ENCODE data around the gene GMPPA. TPM values are rescaled to one million over a fixed set of nuclear protein-coding genes. Genes with fewer than 3 reads are reported as not detected.

The GMPPA gene
- total and polyA plus RNA-seq, 9 of the 15 experiments (the other 6 are each of a cell fraction or from before 2014, with no cell fraction given) = 7.0 to 101 (median 66.7) TPM

DNA sequence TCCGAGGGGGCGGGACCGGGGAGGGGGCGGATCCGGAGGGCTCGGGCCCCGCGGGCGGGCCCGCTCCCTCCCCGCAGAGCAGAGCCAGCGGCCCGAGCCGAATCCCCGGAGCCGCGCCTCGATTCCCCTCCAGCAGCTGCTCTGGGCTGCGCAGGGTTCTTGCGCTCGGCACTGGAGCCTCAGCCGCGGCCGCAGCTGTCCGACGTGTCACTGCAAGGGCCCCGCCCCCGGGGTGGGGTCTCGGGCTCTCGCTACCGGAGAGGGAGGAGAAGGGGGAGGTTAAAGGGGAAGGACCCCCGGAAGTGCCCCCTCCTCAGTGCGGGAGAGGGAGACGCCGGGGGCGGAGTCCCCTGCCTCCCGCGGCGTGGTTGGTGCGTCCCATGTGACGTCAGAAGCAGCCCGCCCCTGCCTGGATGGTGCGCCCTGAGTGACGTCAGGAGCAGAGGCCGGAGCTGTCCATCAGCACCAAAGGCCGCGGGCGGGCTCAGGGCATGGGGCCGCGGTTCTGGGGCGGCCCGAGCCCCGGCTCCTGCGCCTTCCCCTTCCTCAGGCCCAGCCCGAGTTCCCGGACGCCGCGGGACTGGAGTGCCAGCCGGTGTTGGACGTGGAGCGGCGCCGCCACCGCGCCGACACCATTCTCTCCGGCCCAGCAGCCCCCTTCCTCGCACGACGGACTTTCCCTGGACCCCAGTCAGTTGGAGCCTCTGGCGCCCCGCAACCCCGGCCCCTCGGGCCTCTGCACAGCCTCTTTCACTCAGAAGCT lies 45.1 kb downstream of the GMPPA start, which contains the start of the genes CHPF and TMEM198 (continued):
- TF ChIP-seq POLR2B (IDR thresholded peaks at IDR 0.05; ENCODE audit: low read depth, partially characterized antibody) = no peak
- TF ChIP-seq TAF7 (tag; IDR thresholded peaks at IDR 0.05) = no peak
- TF ChIP-seq COPS2 (conservative IDR thresholded peaks at IDR 0.05) = no peak
- peak; percentile 63 for TF ChIP-seq EP400 (IDR thresholded peaks at IDR 0.05)
- TF ChIP-seq TEAD1 (CRISPR knock-in tag; IDR thresholded peaks at IDR 0.05) = no peak
- no peak for TF ChIP-seq KLF1 (tag; IDR thresholded peaks at IDR 0.05)
- no peak for TF ChIP-seq CBX8 (IDR thresholded peaks at IDR 0.05; ENCODE audit: borderline replicate concordance, extremely low read depth, low read depth, low read length, poor library complexity, severe bottlenecking)
- peak; percentile 66; the same call in 1 of the 2 replicates for TF ChIP-seq TOE1 (IDR thresholded peaks at IDR 0.05; ENCODE audit: borderline replicate concordance)
- no peak for TF ChIP-seq TOE1 (CRISPR knock-in tag; IDR thresholded peaks at IDR 0.05; ENCODE audit: borderline replicate concordance, low read depth)
- TF ChIP-seq, protein P1, sequence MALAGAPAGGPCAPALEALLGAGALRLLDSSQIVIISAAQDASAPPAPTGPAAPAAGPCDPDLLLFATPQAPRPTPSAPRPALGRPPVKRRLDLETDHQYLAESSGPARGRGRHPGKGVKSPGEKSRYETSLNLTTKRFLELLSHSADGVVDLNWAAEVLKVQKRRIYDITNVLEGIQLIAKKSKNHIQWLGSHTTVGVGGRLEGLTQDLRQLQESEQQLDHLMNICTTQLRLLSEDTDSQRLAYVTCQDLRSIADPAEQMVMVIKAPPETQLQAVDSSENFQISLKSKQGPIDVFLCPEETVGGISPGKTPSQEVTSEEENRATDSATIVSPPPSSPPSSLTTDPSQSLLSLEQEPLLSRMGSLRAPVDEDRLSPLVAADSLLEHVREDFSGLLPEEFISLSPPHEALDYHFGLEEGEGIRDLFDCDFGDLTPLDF (CRISPR knock-in tag; IDR thresholded peaks at IDR 0.05) = peak; percentile 70; the same call in 1 of the 2 replicates
- no peak for TF ChIP-seq RBM25 (IDR thresholded peaks at IDR 0.05; ENCODE audit: low read depth, low read length, severe bottlenecking)
- no peak for TF ChIP-seq ZNF717 (CRISPR knock-in tag; IDR thresholded peaks at IDR 0.05)
- TF ChIP-seq CXXC5 (CRISPR knock-in tag; IDR thresholded peaks at IDR 0.05) = peak; percentile 80
- no peak for TF ChIP-seq CBFB (CRISPR knock-in tag; IDR thresholded peaks at IDR 0.05)
- TF ChIP-seq ETV1 (tag; conservative IDR thresholded peaks at IDR 0.05; ENCODE audit: low read depth) = peak; percentile 91
- no peak for TF ChIP-seq HDGF (IDR thresholded peaks at IDR 0.05)
- no peak for TF ChIP-seq ZNF696 (CRISPR knock-in tag; conservative IDR thresholded peaks at IDR 0.05)
- no peak for TF ChIP-seq ZZZ3 (IDR thresholded peaks at IDR 0.05)
- TF ChIP-seq FIP1L1 (IDR thresholded peaks at IDR 0.05; ENCODE audit: low read depth, low read length, poor library complexity, severe bottlenecking) = no peak
- peak; percentile 38; the same call in 1 of the 2 replicates for TF ChIP-seq BHLHE40 (IDR thresholded peaks at IDR 0.05; ENCODE audit: low read length)
- peak; percentile 61; the same call in 1 of the 2 replicates for TF ChIP-seq CTBP1 (IDR thresholded peaks at IDR 0.05; ENCODE audit: borderline replicate concordance)
- TF ChIP-seq, protein P2, sequence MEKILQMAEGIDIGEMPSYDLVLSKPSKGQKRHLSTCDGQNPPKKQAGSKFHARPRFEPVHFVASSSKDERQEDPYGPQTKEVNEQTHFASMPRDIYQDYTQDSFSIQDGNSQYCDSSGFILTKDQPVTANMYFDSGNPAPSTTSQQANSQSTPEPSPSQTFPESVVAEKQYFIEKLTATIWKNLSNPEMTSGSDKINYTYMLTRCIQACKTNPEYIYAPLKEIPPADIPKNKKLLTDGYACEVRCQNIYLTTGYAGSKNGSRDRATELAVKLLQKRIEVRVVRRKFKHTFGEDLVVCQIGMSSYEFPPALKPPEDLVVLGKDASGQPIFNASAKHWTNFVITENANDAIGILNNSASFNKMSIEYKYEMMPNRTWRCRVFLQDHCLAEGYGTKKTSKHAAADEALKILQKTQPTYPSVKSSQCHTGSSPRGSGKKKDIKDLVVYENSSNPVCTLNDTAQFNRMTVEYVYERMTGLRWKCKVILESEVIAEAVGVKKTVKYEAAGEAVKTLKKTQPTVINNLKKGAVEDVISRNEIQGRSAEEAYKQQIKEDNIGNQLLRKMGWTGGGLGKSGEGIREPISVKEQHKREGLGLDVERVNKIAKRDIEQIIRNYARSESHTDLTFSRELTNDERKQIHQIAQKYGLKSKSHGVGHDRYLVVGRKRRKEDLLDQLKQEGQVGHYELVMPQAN (IDR thresholded peaks at IDR 0.05; ENCODE audit: borderline replicate concordance) = peak; percentile 23; the same call in 1 of the 2 replicates
- no peak for TF ChIP-seq RBM39 (optimal IDR thresholded peaks at IDR 0.05; ENCODE audit: low read depth, low read length)
- no peak for TF ChIP-seq RBM14 (IDR thresholded peaks at IDR 0.05; ENCODE audit: borderline replicate concordance, insufficient read depth, low read depth, low read length)
- TF ChIP-seq XRCC4 (IDR thresholded peaks at IDR 0.05; ENCODE audit: extremely low read depth, insufficient read depth, insufficient read length) = no peak
- no peak for TF ChIP-seq HDAC2 (IDR thresholded peaks at IDR 0.05)
- peak; percentile 94 for TF ChIP-seq EHMT2 (IDR thresholded peaks at IDR 0.05)
- TF ChIP-seq ZNF133 (CRISPR knock-in tag; IDR thresholded peaks at IDR 0.05) = no peak

Measured in K562 (cell line).